Amniotic epithelial cell (primary cell): ENCODE data around the gene TP53TG3F.
"Not testable (repeated sequence)": the region's sequence is repeated elsewhere in the genome, so short reads cannot be mapped to it uniquely, and the experiment has no call there.

Source experiments
- DNase-seq: peaks from one replicate; pipeline ENCODE4 v3.0.0-alpha.2; 2010; ENCODE audit warnings: low read depth

TP53TG3F gene, protein sequence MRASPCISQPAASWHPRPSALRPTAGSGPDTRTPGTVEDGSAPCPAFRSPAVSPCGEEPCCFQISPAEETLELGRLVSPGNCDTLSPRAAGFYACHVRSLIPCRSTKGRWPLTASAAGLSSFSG

DNA sequence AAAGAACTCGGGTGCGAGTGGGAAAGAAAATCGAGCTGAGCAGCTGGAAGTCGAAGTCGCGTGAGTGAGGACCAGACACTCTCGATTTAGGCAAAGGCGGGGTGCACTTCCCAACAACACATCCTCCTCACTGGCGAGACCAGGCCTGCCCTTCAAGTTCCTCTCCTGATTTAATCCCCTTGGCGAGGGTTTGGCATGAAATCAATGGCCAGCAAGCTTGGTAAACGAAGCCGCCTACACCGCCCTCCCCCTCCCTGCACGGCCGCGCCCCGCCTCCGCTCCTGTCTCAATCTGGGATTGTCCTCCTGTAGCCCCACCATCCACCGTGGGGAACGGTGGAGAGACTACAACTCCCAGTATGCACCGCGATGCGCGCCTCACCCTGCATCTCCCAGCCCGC, at the start of gene TP53TG3F:
TP53TG3F (plus strand) TSS at position 301 of the 400 bp plus-strand sequence; CDS start at position 369, 68 bp downstream.
- DNase-seq: not testable (repeated sequence)

DNA sequence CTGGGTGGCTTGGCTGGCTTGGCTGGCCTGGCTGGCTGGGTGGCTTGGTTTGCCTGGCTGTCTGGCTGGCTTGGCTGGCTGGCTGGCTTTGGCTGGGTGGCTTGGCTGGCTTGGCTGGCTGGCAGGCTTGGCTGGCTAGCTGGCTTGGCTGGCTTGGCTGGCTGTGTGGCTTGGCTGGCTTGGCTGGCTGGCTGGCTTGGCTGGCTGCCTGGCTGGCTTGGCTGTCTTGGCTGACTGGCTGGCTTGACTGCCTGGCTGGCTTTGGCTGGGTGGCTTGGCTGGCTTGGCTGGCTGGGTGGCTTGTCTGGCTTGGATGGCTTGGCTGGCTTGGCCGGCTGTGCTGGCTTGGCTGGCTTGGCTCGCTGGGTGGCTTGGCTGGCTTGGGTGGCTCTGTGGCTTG, 32.2 kb downstream of the TP53TG3F start:
- DNase-seq: not testable (repeated sequence)

DNA sequence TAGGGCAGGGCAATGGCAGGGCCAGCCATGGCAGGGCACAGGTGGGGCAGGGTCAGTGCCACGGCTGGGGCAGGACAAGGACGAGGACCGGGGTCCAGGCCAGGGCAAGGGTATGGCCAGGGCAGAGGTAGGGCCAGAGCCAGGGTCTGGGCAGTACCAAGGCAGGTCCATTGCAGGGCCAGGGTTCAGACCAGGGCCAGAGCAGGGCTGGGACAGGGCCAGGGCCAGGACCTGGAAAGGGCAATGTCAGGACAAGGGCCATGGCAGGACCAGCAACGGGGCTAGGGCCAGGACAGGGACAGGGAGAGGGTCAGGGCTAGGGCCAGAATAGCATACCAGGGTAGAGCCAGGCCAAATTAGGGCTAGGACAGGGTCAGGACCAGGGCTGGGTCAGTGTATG, 47.8 kb downstream of the TP53TG3F start:
- DNase-seq: not testable (repeated sequence)

DNA sequence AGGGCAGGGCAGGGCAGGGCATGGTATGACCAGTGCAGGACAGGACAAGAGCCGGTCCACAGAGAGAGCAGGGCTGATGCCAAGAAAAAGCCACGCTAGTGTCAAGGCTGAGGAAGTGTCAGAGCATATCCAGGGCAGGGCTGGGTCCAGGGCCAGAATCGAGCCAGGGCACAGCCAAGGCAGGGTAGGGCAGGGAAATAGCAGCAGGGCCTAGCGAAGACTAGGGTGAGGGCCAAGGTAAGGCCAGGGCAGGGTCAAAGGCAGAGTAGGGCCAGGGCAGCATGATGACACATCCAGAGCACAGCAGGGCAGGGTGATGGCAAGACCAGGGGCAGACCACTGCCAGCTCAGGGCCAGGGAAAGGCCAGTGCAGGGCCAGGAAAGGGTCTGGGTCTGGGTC, 49.7 kb downstream of the TP53TG3F start:
- DNase-seq: not testable (repeated sequence)

DNA sequence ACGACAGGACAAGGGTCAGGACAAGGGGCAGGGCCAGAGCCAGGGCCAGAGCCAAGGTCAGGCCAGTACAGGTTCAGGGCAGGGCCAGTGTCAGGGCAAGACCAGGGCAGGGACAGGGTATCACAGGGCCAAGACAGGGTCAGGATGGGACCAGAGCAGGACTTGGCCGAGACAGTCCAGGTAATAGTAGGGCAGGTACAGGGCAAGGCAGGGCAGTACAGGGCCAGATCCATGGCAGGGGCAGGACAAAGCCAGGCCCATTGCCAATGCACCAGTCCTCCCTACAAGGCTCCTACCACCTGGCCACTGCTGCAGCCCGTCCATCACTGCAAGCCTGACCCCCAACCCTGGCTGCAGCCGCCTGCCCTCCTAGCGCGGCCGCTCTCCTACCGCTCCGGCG, 50.5 kb downstream of the TP53TG3F start:
- not testable (repeated sequence) for DNase-seq
